HCT116 (cell line): ENCODE results near the gene ACAD8. TPM values are rescaled to one million over a fixed set of nuclear protein-coding genes. Genes with fewer than 3 reads are reported as not detected.

Experiments
- ATAC-seq: fragments of 200-7000 bp; cut with Tn5 transposase; 2 replicates; pipeline ENCODE4 v1.9.1; 2020; ENCODE audit warnings: mild to moderate bottlenecking, moderate library complexity
- BruUV-seq: library from RNA; stranded (reverse); fragments of 400-500 nt; replicated peaks from 2 replicates; lab custom pipeline; 2021; lab: Mats Ljungman, UMichigan
- CTCF ChIA-PET: fragments of 300-600 bp; sonication (Branson Sonifier 250); formaldehyde crosslinking; loops from one replicate; lab custom pipeline; 2021; ENCODE audit warnings: antibody characterized with exemption; lab: Charles Lee
- POLR2A ChIA-PET: fragments of 300-600, 350-600 bp; sonication (Branson Sonifier 250); formaldehyde crosslinking; loops from one replicate; lab custom pipeline; 2021; ENCODE audit warnings: antibody characterized with exemption; lab: Charles Lee
- RAD21 ChIA-PET, 2 experiments: fragments of 300-600 bp; sonication (Branson Sonifier 250); formaldehyde crosslinking; loops; one replicate each; lab custom pipeline; 2023; ENCODE audit warnings: low total read pairs in 2 of 2; ENCODE audit not compliant: uncharacterized antibody in 2 of 2, unreplicated experiment in 2 of 2, low non-redundant PET in 1 of 2; lab: Charles Lee
- DNase-seq: peaks from one replicate; pipeline ENCODE4 v3.0.0-alpha.2; 2010; ENCODE audit warnings: low read depth, low spot score
- H2AFZ ChIP-seq: fragments of 200-600 bp; shearing (Covaris generic), sonication (generic); 2 replicates; pipeline ENCODE4 v1.6.1; 2017; ENCODE audit warnings: low read depth, mixed run types, mixed read lengths, antibody characterized with exemption, low read length; ENCODE audit not compliant: poor library complexity, severe bottlenecking
- H3K27ac ChIP-seq: 2 replicates; pipeline ENCODE4 v1.5.1; 2012; ENCODE audit warnings: low read depth, low read length
- H3K27me3 ChIP-seq: fragments of 200-600 bp; sonication (generic); 2 replicates; pipeline ENCODE4 v1.6.1; 2016; ENCODE audit warnings: mixed run types, low read length, mixed read lengths; ENCODE audit not compliant: insufficient read depth
- H3K36me3 ChIP-seq, 2 experiments: fragments of 200-500 bp in 1 of 2; fragments of 200-600 bp in 1 of 2; sonication (Bioruptor generic) in 1 of 2; sonication (generic) in 1 of 2; 2 replicates each; pipeline versions ENCODE4 v1.5.1 to v1.6.1; 2014 to 2016; ENCODE audit warnings: low read length in 2 of 2, inconsistent platforms in 1 of 2, mixed read lengths in 1 of 2, mixed run types in 1 of 2; ENCODE audit not compliant: insufficient read depth in 2 of 2, control insufficient read depth in 1 of 2
- H3K4me1 ChIP-seq, 2 experiments: fragments of 200-600 bp in 1 of 2; sonication (generic) in 1 of 2; 2 replicates each; pipeline versions ENCODE4 v1.5.1 to v1.6.1; 2012 to 2017; ENCODE audit warnings: low read length in 2 of 2, inconsistent platforms in 1 of 2, mild to moderate bottlenecking in 1 of 2, mixed read lengths in 1 of 2, mixed run types in 1 of 2, moderate library complexity in 1 of 2; ENCODE audit not compliant: insufficient read depth in 2 of 2, control insufficient read depth in 1 of 2
- H3K4me2 ChIP-seq: fragments of 200-600 bp; sonication (generic); 2 replicates; pipeline ENCODE4 v1.6.1; 2017; ENCODE audit warnings: mixed run types, low read length, mixed read lengths
- H3K4me3 ChIP-seq, 2 experiments: fragments of 200-600 bp in 1 of 2; sonication (generic) in 1 of 2; replicated peaks in 1 of 2; 2 replicates each; pipeline ENCODE4 v1.5.1; 2011 to 2016; ENCODE audit warnings: low read length in 2 of 2, control low read depth in 1 of 2, low read depth in 1 of 2, mild to moderate bottlenecking in 1 of 2, mixed read lengths in 1 of 2, mixed run types in 1 of 2
- H3K79me2 ChIP-seq: fragments of 200-600 bp; sonication (generic); 2 replicates; pipeline ENCODE4 v1.6.1; 2017; ENCODE audit warnings: mild to moderate bottlenecking, mixed run types, low read length, moderate library complexity, mixed read lengths; ENCODE audit not compliant: insufficient read depth
- H3K9ac ChIP-seq: fragments of 200-600 bp; sonication (generic); 2 replicates; pipeline ENCODE4 v1.6.1; 2016; ENCODE audit warnings: low read length, mixed read lengths
- H3K9me2 ChIP-seq: fragments of 200-600 bp; sonication (generic), shearing (Covaris generic); 2 replicates; pipeline ENCODE4 v1.6.1; 2017; ENCODE audit warnings: mixed run types, mild to moderate bottlenecking, moderate library complexity; ENCODE audit not compliant: insufficient read depth
- H3K9me3 ChIP-seq, 2 experiments: fragments of 200-500 bp in 1 of 2; fragments of 200-600 bp in 1 of 2; sonication (Bioruptor generic) in 1 of 2; sonication (generic) in 1 of 2; 2 replicates each; pipeline ENCODE4 v1.6.1; 2014 to 2017; ENCODE audit warnings: low read length in 2 of 2, mixed read lengths in 2 of 2, inconsistent platforms in 1 of 2, low read depth in 1 of 2, mild to moderate bottlenecking in 1 of 2, mixed run types in 1 of 2, moderate library complexity in 1 of 2; ENCODE audit not compliant: control insufficient read depth in 1 of 2, insufficient read depth in 1 of 2
- H4K20me1 ChIP-seq: fragments of 200-600 bp; sonication (generic), shearing (Covaris generic); 2 replicates; pipeline ENCODE4 v1.6.1; 2017; ENCODE audit warnings: mixed run types, mild to moderate bottlenecking, moderate library complexity; ENCODE audit not compliant: insufficient read depth
- CBX3 ChIP-seq: IDR thresholded peaks from 2 replicates; pipeline ENCODE4 v1.6.1; 2012; ENCODE audit warnings: low read depth
- CEBPB ChIP-seq: IDR thresholded peaks from 2 replicates; pipeline ENCODE4 v1.6.1; 2012; ENCODE audit warnings: low read depth
- EGR1 ChIP-seq: IDR thresholded peaks from 2 replicates; pipeline ENCODE4 v1.6.1; 2012; ENCODE audit warnings: low read depth
- ELF1 ChIP-seq: IDR thresholded peaks from 2 replicates; pipeline ENCODE4 v1.6.1; 2012; ENCODE audit warnings: low read depth, borderline replicate concordance
- EZH2 ChIP-seq: fragments of 200-600 bp; sonication (generic); IDR thresholded peaks from 2 replicates; pipeline ENCODE4 v1.6.1; 2017; ENCODE audit warnings: antibody characterized with exemption, mixed run types
- FOSL1 ChIP-seq: IDR thresholded peaks from 2 replicates; pipeline ENCODE4 v1.6.1; 2012; ENCODE audit warnings: low read depth
- JUND ChIP-seq: IDR thresholded peaks from 2 replicates; pipeline ENCODE4 v1.6.1; 2012
- MAX ChIP-seq: IDR thresholded peaks from 2 replicates; pipeline ENCODE4 v1.6.1; 2012
- POLR2AphosphoS5 ChIP-seq: IDR thresholded peaks from 2 replicates; pipeline ENCODE4 v1.6.1; 2011; ENCODE audit warnings: mild to moderate bottlenecking, low read depth, low read length, moderate library complexity
- RAD21 ChIP-seq: IDR thresholded peaks from 2 replicates; pipeline ENCODE4 v1.6.1; 2012; ENCODE audit warnings: low read depth, mild to moderate bottlenecking
- SIN3A ChIP-seq: IDR thresholded peaks from 2 replicates; pipeline ENCODE4 v1.6.1; 2012; ENCODE audit warnings: low read depth
- SRF ChIP-seq: IDR thresholded peaks from 2 replicates; pipeline ENCODE4 v1.6.1; 2012; ENCODE audit warnings: low read depth
- YY1 ChIP-seq: IDR thresholded peaks from 2 replicates; pipeline ENCODE4 v1.6.1; 2011; ENCODE audit warnings: low read length, low read depth, moderate library complexity, mild to moderate bottlenecking; ENCODE audit not compliant: insufficient replicate concordance; ENCODE audit errors: extremely low read depth
- ZFX ChIP-seq: fragments of 450-650 bp; IDR thresholded peaks from 2 replicates; pipeline ENCODE4 v1.6.1; 2017
- ZNF274 ChIP-seq: fragments of 200-500 bp; sonication (Bioruptor generic); IDR thresholded peaks from 2 replicates; pipeline ENCODE4 v1.6.1; 2014; ENCODE audit warnings: mild to moderate bottlenecking, low read depth, low read length, inconsistent platforms
- intact Hi-C: fragments of 100-400 bp; cut with micrococcal nuclease; formaldehyde crosslinking; loops from 2 replicates; pipeline ENCODE4 v1.10.0; 2022
- total RNA-seq: library from RNA; stranded (reverse); gene quantifications from one replicate; pipeline ENCODE4 v1.2.1, GENCODE V29; 2021; ENCODE audit not compliant: unreplicated experiment
- TF ChIP-seq, protein P1 (sequence below): IDR thresholded peaks from 2 replicates; pipeline ENCODE4 v1.6.1; 2011; ENCODE audit warnings: mild to moderate bottlenecking, low read length, moderate library complexity; ENCODE audit not compliant: insufficient replicate concordance; ENCODE audit errors: extremely low read depth

Gene ACAD8
- total RNA-seq, 1 experiment from 2014 or later: 21.0 TPM

DNA sequence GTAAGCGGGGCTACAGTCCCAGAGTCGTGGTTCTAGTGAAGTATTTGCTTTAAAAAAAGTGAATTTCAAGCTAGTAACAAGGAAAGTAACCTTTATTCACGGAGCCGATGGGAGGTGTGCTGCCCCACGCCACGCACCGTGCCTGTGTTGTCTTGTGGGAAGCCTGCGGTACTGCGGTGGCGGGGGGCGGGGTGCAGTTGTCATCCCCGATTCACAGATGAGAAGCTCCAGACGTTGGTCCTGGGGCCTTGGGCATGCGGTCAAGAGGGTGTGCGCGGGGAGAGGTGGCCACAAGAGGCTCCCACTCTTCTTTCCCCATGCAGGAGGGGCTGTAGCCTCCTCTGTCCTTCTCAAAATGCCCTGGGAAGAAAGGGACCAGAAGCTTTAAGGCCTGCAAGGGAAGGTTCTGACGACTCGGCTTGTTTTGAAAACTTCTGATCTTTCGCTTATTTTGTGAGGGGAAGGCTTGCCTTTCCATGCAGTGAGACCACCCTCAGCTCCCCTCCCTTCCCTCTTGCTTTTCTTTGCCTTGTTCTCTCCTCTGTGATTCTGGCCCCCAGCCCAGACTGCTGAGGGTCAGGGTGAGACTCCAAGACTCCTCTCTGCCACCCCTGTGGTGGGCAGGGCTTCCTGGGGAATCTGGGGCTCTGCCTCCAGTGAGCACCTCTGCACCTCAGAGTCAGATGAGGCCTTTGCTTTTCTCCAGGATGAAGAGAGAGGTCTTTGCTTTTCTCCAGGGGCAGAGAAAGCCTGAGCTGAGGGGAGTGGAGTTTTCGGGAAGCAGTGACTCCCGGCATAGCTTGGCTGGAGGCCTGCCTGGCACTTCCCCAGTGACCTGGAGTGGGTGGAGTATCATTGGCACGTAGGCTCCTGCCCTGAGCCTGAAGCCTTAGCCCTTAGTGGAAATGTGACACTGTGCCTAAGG is 29.0 kb downstream of the ACAD8 start:
- CTCF ChIA-PET: no interaction called here
- Histone ChIP-seq H3K9me3 (no peaks in the 10 kb centered on the region), H3K27me3 (no peaks in the 10 kb centered on the region), H4K20me1 (no peaks in the 10 kb centered on the region), H3K4me1 (no peaks in the 10 kb centered on the region), H3K4me3 (no peak overlapping the region), H3K9me2 (no peaks in the 10 kb centered on the region), H3K9ac (no peak overlapping the region), H3K79me2 (no peaks in the 10 kb centered on the region), H3K27ac (no peak overlapping the region), H3K36me3 (no peaks in the 10 kb centered on the region), H3K4me2 (no peak overlapping the region), H2AFZ (no peak overlapping the region)
- TF ChIP-seq YY1 (no peak), ELF1 (no peak), EZH2 (no peak)
- no TSS peak for BruUV-seq
- RAD21 ChIA-PET: no interaction called here
- intact Hi-C loops: no loop called here
- no peak for ATAC-seq
- no peak for DNase-seq
- POLR2A ChIA-PET: no interaction called here

DNA sequence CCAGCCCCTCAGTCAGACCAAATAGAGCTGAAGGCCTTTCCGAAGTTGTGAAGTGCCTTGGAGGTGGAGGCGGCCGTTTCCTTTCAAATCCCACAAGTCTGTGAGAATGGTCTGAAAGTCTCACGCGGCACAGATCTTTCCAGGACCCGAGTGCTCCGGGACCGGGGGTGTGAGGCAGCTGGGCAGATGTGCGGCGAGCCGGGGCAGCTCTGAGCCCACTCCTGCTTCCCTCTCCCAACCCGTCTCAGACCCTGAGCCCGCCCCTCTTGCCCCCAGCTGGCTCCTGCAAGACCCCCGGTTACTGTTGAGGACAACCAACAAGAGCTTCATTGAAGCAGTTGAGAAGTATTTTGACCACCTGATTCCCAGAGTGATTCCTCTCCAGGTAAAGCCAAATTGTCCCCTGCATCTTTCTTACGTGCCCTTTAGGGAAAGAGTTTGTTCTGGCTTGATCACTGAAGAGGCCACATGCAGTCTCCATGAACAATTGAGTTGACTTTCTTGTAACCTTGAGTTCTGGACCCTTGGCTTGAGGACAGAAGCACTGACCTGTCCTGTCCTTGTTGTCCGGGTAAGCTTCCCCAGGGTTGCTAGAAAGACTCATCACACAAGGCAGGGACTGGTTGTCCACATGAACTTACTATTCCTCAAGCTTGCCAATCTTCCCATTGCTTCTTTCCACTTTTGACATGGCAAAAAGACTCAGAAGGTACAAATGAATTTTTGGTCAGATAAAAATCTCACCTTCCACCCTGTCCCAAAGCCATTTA is 30.3 kb downstream of the ACAD8 start:
- ChIA-PET CTCF (no interaction called here), RAD21 (no interaction called here), POLR2A (interaction anchor here (0.6 kb wide), 1 partner anchor 46 kb away, joined by 3 read pairs; no protein-coding TSS in a partner anchor)
- no TSS peak for BruUV-seq
- intact Hi-C loops: no loop called here
- H4K20me1 ChIP-seq: no peaks in the 10 kb centered on the region
- no peaks in the 10 kb centered on the region for H3K9me2 ChIP-seq
- DNase-seq (no peak), ATAC-seq (no peak)
- H2AFZ ChIP-seq: no peak overlapping the region
- H3K36me3 ChIP-seq: no peaks in the 10 kb centered on the region
- no peak overlapping the region for H3K4me2 ChIP-seq
- H3K79me2 ChIP-seq: no peaks in the 10 kb centered on the region
- H3K4me1 ChIP-seq: no peaks in the 10 kb centered on the region
- H3K27me3 ChIP-seq: no peaks in the 10 kb centered on the region
- no peak overlapping the region for H3K4me3 ChIP-seq
- H3K9ac ChIP-seq: no peak overlapping the region
- H3K9me3 ChIP-seq: no peaks in the 10 kb centered on the region
- H3K27ac ChIP-seq: no peak overlapping the region
- TF ChIP-seq, protein P1, sequence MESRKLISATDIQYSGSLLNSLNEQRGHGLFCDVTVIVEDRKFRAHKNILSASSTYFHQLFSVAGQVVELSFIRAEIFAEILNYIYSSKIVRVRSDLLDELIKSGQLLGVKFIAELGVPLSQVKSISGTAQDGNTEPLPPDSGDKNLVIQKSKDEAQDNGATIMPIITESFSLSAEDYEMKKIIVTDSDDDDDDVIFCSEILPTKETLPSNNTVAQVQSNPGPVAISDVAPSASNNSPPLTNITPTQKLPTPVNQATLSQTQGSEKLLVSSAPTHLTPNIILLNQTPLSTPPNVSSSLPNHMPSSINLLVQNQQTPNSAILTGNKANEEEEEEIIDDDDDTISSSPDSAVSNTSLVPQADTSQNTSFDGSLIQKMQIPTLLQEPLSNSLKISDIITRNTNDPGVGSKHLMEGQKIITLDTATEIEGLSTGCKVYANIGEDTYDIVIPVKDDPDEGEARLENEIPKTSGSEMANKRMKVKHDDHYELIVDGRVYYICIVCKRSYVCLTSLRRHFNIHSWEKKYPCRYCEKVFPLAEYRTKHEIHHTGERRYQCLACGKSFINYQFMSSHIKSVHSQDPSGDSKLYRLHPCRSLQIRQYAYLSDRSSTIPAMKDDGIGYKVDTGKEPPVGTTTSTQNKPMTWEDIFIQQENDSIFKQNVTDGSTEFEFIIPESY: no peak
- TF ChIP-seq RAD21 (no peak), EZH2 (no peak), CBX3 (no peak), MAX (no peak), FOSL1 (no peak), ZFX (no peak), SIN3A (no peak), POLR2AphosphoS5 (no peak), ZNF274 (no peak), CEBPB (no peak), JUND (no peak), SRF (no peak), ELF1 (no peak), YY1 (no peak), EGR1 (no peak)
